PC-9 (cell line): Measurements from ENCODE around the gene DUSP7. TPM values are rescaled to one million over a fixed set of nuclear protein-coding genes. Genes with fewer than 3 reads are reported as not detected.

ENCODE experiments used
- BruUV-seq: library from RNA; stranded (reverse); fragments of 400-500 nt; replicated peaks from 2 replicates; lab custom pipeline; 2021; lab: Mats Ljungman, UMichigan
- CTCF ChIA-PET: fragments of 300-600 bp; sonication (Branson Sonifier 250); formaldehyde crosslinking; loops from one replicate; lab custom pipeline; 2022; ENCODE audit warnings: antibody characterized with exemption; lab: Charles Lee
- POLR2A ChIA-PET: fragments of 300-600 bp; sonication (Branson Sonifier 250); formaldehyde crosslinking; loops from one replicate; lab custom pipeline; 2022; ENCODE audit warnings: antibody characterized with exemption; ENCODE audit not compliant: unreplicated experiment; lab: Charles Lee
- DNase-seq, 2 experiments: peaks; one replicate each; pipeline versions ENCODE4 v3.0.0 to v3.0.0-alpha.2; 2015 to 2022; ENCODE audit warnings: mixed read lengths in 1 of 2
- H2AFZ ChIP-seq: fragments of 200-600 bp; sonication (generic); 2 replicates; pipeline ENCODE4 v1.8.1; 2017; ENCODE audit warnings: antibody characterized with exemption
- H3F3A ChIP-seq: fragments of 200-600 bp; sonication (generic); 2 replicates; pipeline ENCODE4 v1.8.1; 2017; ENCODE audit warnings: antibody characterized with exemption, mild to moderate bottlenecking, low read depth; ENCODE audit not compliant: insufficient read depth
- H3K27ac ChIP-seq: fragments of 200-600 bp; sonication (generic); 2 replicates; pipeline ENCODE4 v1.6.1; 2016; ENCODE audit warnings: mixed run types
- H3K27me3 ChIP-seq: fragments of 200-600 bp; sonication (generic); 2 replicates; pipeline ENCODE4 v1.6.1; 2016; ENCODE audit warnings: low read depth, mixed run types; ENCODE audit not compliant: insufficient read depth
- H3K36me3 ChIP-seq: fragments of 200-600 bp; sonication (generic); 2 replicates; pipeline ENCODE4 v1.6.1; 2016; ENCODE audit warnings: low read depth, mixed run types
- H3K4me1 ChIP-seq: fragments of 200-600 bp; sonication (generic); replicated peaks from 2 replicates; pipeline ENCODE4 v1.6.1; 2016; ENCODE audit warnings: mixed run types; ENCODE audit not compliant: insufficient read depth
- H3K4me2 ChIP-seq: fragments of 200-600 bp; sonication (generic); 2 replicates; pipeline ENCODE4 v1.6.1; 2017; ENCODE audit warnings: mixed run types
- H3K4me3 ChIP-seq: fragments of 200-600 bp; sonication (generic); 2 replicates; pipeline ENCODE4 v1.6.1; 2016; ENCODE audit warnings: mixed run types
- H3K79me2 ChIP-seq: fragments of 200-600 bp; sonication (generic); 2 replicates; pipeline ENCODE4 v1.6.1; 2017; ENCODE audit warnings: low read depth, mixed run types
- H3K9me2 ChIP-seq: fragments of 200-600 bp; sonication (generic); 2 replicates; pipeline ENCODE4 v1.8.1; 2017; ENCODE audit warnings: mild to moderate bottlenecking; ENCODE audit not compliant: insufficient read depth
- H3K9me3 ChIP-seq: fragments of 200-600 bp; sonication (generic); 2 replicates; pipeline ENCODE4 v1.8.1; 2016; ENCODE audit warnings: low read depth; ENCODE audit not compliant: insufficient read depth
- H4K20me1 ChIP-seq: fragments of 200-600 bp; sonication (generic); 2 replicates; pipeline ENCODE4 v1.8.1; 2017; ENCODE audit not compliant: insufficient read depth
- EZH2 ChIP-seq: fragments of 200-600 bp; sonication (generic); IDR thresholded peaks from 2 replicates; pipeline ENCODE4 v1.8.0; 2017; ENCODE audit warnings: antibody characterized with exemption, low read depth
- intact Hi-C: fragments of 100-400 bp; cut with micrococcal nuclease; formaldehyde crosslinking; loops from one replicate; pipeline ENCODE4 v1.10.0; 2022; ENCODE audit not compliant: unreplicated experiment
- total RNA-seq: library from RNA; stranded (reverse); gene quantifications from 2 replicates; pipeline ENCODE4 v1.2.3, GENCODE V29; 2021
- TF ChIP-seq, protein P1 (sequence below): fragments of 200-600 bp; sonication (generic); conservative IDR thresholded peaks from 2 replicates; pipeline ENCODE4 v1.6.1; 2017; ENCODE audit warnings: mixed run types, antibody characterized with exemption, mild to moderate bottlenecking, moderate library complexity

Gene DUSP7
- total RNA-seq, 1 experiment from 2014 or later, result 9.5 TPM

DNA sequence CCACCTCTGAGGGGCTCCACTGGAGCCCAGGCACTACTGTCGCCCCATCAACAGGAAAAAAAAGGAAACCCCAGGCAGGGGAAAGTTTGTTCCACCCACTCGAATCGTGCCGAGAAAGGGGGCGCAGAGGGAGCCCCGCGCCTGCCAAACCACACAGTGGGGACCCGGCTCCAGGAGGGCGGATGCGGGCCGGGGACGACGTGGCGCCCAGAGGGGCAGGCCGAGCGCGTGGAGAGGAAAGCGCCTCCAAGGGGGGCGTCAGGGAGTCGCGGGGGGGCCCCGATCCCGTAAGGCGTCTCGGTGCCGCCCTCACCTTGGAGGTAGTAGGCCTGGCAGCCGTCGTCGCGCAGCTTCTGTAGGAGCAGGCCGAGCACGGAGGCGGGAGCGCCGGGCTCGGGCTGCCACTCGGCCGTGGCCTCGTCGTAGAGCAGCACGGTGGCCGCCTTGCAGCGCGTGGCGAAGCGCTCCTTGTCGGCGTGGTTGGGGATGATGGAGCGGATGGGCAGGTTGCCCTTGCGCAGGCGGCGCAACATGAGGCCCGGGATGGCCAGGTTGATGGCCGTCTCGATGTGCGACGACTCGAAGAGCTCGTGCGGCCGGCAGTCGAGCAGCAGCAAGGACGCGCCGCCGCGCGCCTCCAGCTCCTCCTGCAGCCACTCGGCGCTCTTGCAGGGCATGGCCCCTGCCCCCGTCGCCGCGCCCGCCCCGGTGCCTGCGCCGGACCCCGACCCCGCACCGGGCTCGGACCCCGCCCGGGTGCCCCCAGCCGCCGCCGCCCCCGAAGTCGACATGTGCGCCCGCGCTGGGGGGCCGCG, 627 bp downstream of the DUSP7 start:
- H3K4me1 ChIP-seq, result peaks cover 6% of the 10 kb centered on the region; the same call in 1 of the 2 replicates
- no peaks in the 10 kb centered on the region for H3F3A ChIP-seq
- peak overlapping the region; percentile 60 for H3K4me3 ChIP-seq
- H3K27me3 ChIP-seq, result no peaks in the 10 kb centered on the region
- no peak overlapping the region for H3K27ac ChIP-seq
- H3K9me2 ChIP-seq, result no peaks in the 10 kb centered on the region
- no peaks in the 10 kb centered on the region for H3K9me3 ChIP-seq
- H3K4me2 ChIP-seq, result peak overlapping the region; percentile 78
- peaks cover 13% of the 10 kb centered on the region for H3K79me2 ChIP-seq
- CTCF ChIA-PET, result interaction anchor here (0.6 to 1.6 kb wide), 5 partner anchors 8 to 114 kb away, joined by 3 to 6 read pairs (median 3); partner anchors contain the start of gene RRP9
- peak overlapping the region; percentile 77 for H2AFZ ChIP-seq
- peak; percentile 41 to 49 for DNase-seq
- H3K36me3 ChIP-seq, result no peaks in the 10 kb centered on the region
- H4K20me1 ChIP-seq, result no peaks in the 10 kb centered on the region
- POLR2A ChIA-PET, result no interaction called here
- BruUV-seq, result TSS peak; percentile 23
- no peak for TF ChIP-seq EZH2
- TF ChIP-seq, protein P1, sequence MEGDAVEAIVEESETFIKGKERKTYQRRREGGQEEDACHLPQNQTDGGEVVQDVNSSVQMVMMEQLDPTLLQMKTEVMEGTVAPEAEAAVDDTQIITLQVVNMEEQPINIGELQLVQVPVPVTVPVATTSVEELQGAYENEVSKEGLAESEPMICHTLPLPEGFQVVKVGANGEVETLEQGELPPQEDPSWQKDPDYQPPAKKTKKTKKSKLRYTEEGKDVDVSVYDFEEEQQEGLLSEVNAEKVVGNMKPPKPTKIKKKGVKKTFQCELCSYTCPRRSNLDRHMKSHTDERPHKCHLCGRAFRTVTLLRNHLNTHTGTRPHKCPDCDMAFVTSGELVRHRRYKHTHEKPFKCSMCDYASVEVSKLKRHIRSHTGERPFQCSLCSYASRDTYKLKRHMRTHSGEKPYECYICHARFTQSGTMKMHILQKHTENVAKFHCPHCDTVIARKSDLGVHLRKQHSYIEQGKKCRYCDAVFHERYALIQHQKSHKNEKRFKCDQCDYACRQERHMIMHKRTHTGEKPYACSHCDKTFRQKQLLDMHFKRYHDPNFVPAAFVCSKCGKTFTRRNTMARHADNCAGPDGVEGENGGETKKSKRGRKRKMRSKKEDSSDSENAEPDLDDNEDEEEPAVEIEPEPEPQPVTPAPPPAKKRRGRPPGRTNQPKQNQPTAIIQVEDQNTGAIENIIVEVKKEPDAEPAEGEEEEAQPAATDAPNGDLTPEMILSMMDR, result no peak
- intact Hi-C loops, result loop anchor here (2.0 kb wide), 2 partner anchors 57 to 113 kb away; partner anchors contain the start of gene PARP3

DNA sequence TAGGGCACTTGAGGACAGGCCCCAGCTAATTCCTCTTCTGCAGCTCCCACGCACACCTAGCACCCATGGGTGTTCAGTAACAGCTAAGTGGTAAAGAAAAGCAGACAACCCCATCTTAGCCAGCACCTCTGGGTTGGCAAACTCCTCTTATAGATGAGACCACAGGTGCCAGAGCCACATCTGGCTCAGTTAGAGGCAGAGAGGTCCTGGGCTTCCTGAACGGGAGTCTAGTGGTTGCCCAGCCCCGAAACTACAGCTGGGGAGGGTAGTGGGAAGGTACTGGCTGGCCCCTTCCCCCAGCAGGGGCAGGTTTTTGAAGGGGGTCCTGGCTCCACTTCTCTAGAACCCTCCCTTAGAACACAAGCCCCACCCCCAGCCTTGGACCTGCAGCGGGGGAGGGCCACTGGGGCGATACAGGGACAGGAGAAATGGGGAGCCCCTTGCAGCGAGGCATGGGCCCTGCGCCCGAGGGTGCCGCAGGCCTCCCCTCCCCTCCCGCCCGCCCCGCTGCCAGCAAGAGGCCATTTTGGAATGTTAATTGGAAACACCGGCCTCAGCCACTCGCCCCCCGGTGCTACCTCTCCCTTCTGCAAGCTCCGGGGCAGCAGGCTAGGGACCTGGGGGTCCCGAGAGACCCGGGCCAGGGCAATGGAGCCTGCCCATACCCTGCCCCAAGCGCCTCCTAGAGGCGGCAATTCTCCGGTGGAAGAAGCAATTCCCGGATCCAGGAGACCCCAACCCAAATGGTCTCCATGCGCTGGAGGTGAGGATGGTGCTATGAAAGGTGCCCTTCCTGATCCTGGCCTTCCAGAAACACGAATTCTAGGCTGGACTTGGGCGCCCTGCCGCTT, 1.5 kb downstream of the DUSP7 start:
- Histone ChIP-seq H3K9me3 (no peaks in the 10 kb centered on the region), H3K36me3 (no peaks in the 10 kb centered on the region), H4K20me1 (no peaks in the 10 kb centered on the region), H3K4me1 (peaks cover 6% of the 10 kb centered on the region; the same call in 1 of the 2 replicates), H3K79me2 (peaks cover 13% of the 10 kb centered on the region), H3K4me2 (peak overlapping the region; percentile 78), H3K27ac (no peak overlapping the region), H3K4me3 (peak overlapping the region; percentile 60), H2AFZ (peak overlapping the region; percentile 77), H3K9me2 (no peaks in the 10 kb centered on the region), H3K27me3 (no peaks in the 10 kb centered on the region), H3F3A (no peaks in the 10 kb centered on the region)
- DNase-seq, result no peak
- ChIA-PET CTCF (interaction anchor here (1.3 to 2.3 kb wide), 2 partner anchors 14 to 53 kb away, joined by 6 to 8 read pairs; no protein-coding TSS in a partner anchor), POLR2A (no interaction called here)
- intact Hi-C loops, result no loop called here
- BruUV-seq, result no TSS peak
- TF ChIP-seq, protein P1, result peak; percentile 30; the same call in 1 of the 2 replicates
- no peak for TF ChIP-seq EZH2
